Choroid plexus epithelial cell (primary cell): Measurements from ENCODE around the gene ZNF70.

ENCODE experiments used
- DNase-seq: peaks from one replicate; pipeline ENCODE4 v3.0.0-alpha.2; 2010; ENCODE audit warnings: low read depth
- H3K4me3 ChIP-seq: 2 replicates; pipeline ENCODE4 v1.5.1; 2011; ENCODE audit warnings: low read depth, mild to moderate bottlenecking, control low read depth, low read length, moderate library complexity
- CTCF ChIP-seq: conservative IDR thresholded peaks from 2 replicates; pipeline ENCODE4 v1.5.1; 2011; ENCODE audit warnings: low read depth, mild to moderate bottlenecking, control low read depth, inconsistent platforms, low read length, moderate library complexity

ZNF70 gene

DNA sequence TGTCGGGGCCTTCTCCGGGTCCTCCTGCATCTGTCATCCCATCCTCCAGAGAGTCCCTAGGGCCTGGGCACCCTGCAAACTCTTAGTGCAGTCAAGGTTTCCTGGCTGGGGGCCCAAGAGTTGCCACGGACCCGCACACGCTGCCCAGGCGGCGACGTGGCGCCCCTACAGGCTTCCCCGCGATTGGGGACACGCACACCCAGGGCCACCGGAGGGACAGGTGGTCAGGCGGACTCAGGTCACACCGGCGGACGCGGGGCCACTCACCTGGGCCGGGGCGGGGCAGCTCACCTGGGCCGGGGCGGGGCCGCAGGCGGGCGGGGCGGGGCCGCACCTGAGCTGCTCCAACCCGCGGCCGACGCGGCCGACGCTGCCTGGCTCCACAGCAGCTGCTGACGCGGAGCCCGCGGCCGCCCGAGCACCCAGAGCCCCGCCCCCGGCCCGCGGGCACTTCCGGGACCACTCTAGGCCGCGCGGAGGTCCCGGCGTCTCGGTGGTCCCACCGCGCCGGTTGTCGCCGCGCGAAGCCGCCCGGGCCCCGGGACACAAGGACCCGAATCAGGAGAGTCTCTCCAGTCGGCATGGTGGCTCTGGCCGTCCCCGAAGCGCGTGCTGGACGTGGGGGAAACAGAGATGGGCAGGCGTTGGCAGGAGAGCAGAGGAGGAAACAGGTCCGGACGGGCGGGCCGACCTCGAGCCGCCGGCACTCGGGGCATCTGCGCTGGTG is at the start of gene ZNF70:
TSS of gene ZNF70 (minus strand) at position 399 of the 727 bp plus-strand sequence. CDS start 5,972 bp downstream, outside the sequence.
- peak within 1 kb of the TSS; percentile 80 for H3K4me3 ChIP-seq
- TF ChIP-seq CTCF: peak; percentile 30
- peak; percentile 79 for DNase-seq

- H3K4me3 ChIP-seq: no peak overlapping the region
- DNase-seq: no peak
- TF ChIP-seq CTCF: no peak
Observed at GRCh38 chr22:23796461-23796860, 45.5 kb upstream of the ZNF70 start.

- H3K4me3 ChIP-seq: no peak overlapping the region
- DNase-seq: no peak
- no peak for TF ChIP-seq CTCF
Observed at GRCh38 chr22:23793326-23793725, 42.4 kb upstream of the ZNF70 start.

GRCh38 chr22:23791738-23792645 is 41.1 kb upstream of the ZNF70 start:
- no peak for TF ChIP-seq CTCF
- no peak overlapping the region for H3K4me3 ChIP-seq
- no peak for DNase-seq

GRCh38 chr22:23790819-23791737 is 40.2 kb upstream of the ZNF70 start:
- peak; percentile 89 for DNase-seq
- H3K4me3 ChIP-seq: no peak overlapping the region
- TF ChIP-seq CTCF: no peak

DNA sequence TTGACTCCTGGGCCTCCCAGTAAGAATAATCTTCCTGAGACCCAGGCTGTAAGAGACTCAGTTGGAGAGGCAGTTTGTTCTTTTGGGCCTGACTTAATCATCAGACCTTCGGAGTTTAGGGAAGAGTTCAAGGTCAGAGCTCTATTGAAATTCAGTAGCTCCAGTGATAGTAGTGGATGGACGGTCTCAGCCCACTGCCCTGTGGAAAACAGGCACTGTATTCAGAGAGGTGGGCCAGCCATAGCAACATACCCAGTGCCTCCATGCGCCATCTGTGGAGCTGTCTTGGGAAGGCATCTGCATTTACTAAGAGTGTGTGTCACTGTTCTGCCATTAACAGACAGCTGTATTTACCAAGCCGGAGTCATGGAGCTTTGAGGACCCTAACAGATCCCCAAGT is 38.7 kb upstream of the ZNF70 start:
- H3K4me3 ChIP-seq: no peak overlapping the region
- DNase-seq: no peak
- TF ChIP-seq CTCF: peak; percentile 9
